Pancreas (tissue), 10 donors: ENCODE measurements around the gene USP44. TPM values are rescaled to one million over a fixed set of nuclear protein-coding genes. Genes with fewer than 3 reads are reported as not detected.
"Not testable (repeated sequence)": the region's sequence is repeated elsewhere in the genome, so short reads cannot be mapped to it uniquely, and the experiment has no call there.

Source experiments
- ATAC-seq, 4 donors: fragments of 200-7000 bp; cut with Tn5 transposase; one replicate each; pipeline versions ENCODE4 v1.8.0 to v1.9.1; 2020; ENCODE audit warnings: mild to moderate bottlenecking in 4 of 4, moderate library complexity in 4 of 4
- DNase-seq, 6 donors: peaks; one replicate each; pipeline ENCODE4 v3.0.0-alpha.2; 2020
- FAIRE-seq: peaks from 2 replicates; lab custom pipeline; 2012; peaks lifted over from hg19 to GRCh38; lab: Jason Lieb, UNC
- H3K27ac ChIP-seq, 4 donors: fragments of 200-600 bp; sonication (generic); 1 replicate in 3 of 4; 2 replicates in 1 of 4; pipeline versions ENCODE4 v1.5.0 to v1.8.0; 2020
- H3K27me3 ChIP-seq, 4 donors: fragments of 200-600 bp; one replicate each; pipeline ENCODE4 v1.8.0; 2021
- H3K36me3 ChIP-seq, 3 donors: fragments of 200-600 bp; sonication (generic) in 1 of 3; one replicate each; pipeline versions ENCODE4 v1.5.0 to v1.8.0; 2020 to 2021
- H3K4me1 ChIP-seq, 3 donors: fragments of 200-600 bp; one replicate each; pipeline ENCODE4 v1.8.0; 2021
- H3K4me3 ChIP-seq, 4 donors: fragments of 200-600 bp; sonication (generic) in 2 of 4; one replicate each; pipeline versions ENCODE4 v1.5.0 to v1.8.0; 2020 to 2021
- H3K9me3 ChIP-seq, 4 donors: fragments of 200-600 bp; one replicate each; pipeline ENCODE4 v1.8.0; 2021
- WGBS, 2 donors: extraction: QIAGEN DNeasy Blood & Tissue Kit; methylation state at CpG; one replicate each; pipeline ENCODE4 v1.1.7; 2013; 5-methylcytosine and 5-hydroxymethylcytosine counted together
- intact Hi-C, 3 donors: fragments of 100-400 bp; cut with DNase I; formaldehyde crosslinking; loops; one replicate each; pipeline versions ENCODE4 v1.11.1 to v1.14.2; 2022
- polyA plus RNA-seq, 2 donors: library from polyadenylated mRNA; stranded (reverse); fragments of 200-250 nt; gene quantifications; one replicate each; pipeline ENCODE4 v1.2.3, GENCODE V29; 2013
- total RNA-seq, 6 donors: library from RNA; stranded (reverse); fragmentation: NEBNext Ultra II Directional in 4 of 6; extraction: Animal tissue kit (Norgen Biotek cat#: 25700) in 4 of 6; gene quantifications; one replicate each; pipeline versions ENCODE4 v1.2.1 to v1.2.4, GENCODE V29; 2021 to 2023
- TF ChIP-seq, protein P1 (sequence below), 4 donors: fragments of 200-600 bp; sonication (generic) in 3 of 4; IDR thresholded peaks; one replicate each; pipeline versions ENCODE4 v1.5.0 to v1.8.0; 2021; ENCODE audit warnings: antibody characterized with exemption in 4 of 4
- donor health status: healthy with polysubstance abuse.
- donor health status: DM: no; HTN: no; CAD: no; lungs with moderate emphysema.
- donor health status: DM: no; HTN: no; CAD: no.
- donor health status: control.
- donor health status: control.
- donor health status: Bipolar disorder and iron deficiency.
- donor health status: DM: yes; HTN: yes; CAD: no.
- donor health status: DM: no; HTN: no; CAD: no.
- donor health status: DM: no; HTN: no; CAD: no.
- donor health status: DM: yes; HTN: yes; CAD: no.

USP44 gene
- total and polyA plus RNA-seq, 8 donors, result 2.1 to 4.3 (median 2.4) TPM

DNA sequence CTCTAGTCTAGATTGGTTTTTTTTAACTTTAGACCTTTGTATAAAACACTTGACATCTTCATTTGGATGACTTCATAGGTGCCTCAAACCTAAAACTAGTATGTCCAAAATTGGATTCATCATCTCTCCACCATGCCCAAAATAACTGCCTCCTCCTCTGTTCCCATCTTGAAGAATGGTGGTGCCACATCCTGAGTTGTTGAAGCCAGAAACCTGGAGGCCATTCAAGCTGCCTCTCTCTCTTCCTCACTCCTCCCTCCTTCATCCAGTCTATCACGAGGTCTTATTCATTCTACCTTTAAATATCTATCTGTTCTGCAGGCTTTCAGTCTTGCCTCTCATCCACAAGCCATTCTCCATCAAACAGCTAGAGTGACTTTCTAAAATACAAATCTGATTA, 26.5 kb upstream of the USP44 start:
- DNase-seq (no peak), FAIRE-seq (no peak), ATAC-seq (no peak)
- TF ChIP-seq, protein P1, sequence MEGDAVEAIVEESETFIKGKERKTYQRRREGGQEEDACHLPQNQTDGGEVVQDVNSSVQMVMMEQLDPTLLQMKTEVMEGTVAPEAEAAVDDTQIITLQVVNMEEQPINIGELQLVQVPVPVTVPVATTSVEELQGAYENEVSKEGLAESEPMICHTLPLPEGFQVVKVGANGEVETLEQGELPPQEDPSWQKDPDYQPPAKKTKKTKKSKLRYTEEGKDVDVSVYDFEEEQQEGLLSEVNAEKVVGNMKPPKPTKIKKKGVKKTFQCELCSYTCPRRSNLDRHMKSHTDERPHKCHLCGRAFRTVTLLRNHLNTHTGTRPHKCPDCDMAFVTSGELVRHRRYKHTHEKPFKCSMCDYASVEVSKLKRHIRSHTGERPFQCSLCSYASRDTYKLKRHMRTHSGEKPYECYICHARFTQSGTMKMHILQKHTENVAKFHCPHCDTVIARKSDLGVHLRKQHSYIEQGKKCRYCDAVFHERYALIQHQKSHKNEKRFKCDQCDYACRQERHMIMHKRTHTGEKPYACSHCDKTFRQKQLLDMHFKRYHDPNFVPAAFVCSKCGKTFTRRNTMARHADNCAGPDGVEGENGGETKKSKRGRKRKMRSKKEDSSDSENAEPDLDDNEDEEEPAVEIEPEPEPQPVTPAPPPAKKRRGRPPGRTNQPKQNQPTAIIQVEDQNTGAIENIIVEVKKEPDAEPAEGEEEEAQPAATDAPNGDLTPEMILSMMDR (IDR thresholded peaks at IDR 0.05), result no peak
- Histone ChIP-seq H3K4me1 (no peaks in the 10 kb centered on the region), H3K4me3 (no peak overlapping the region), H3K36me3 (no peaks in the 10 kb centered on the region), H3K9me3 (no peaks in the 10 kb centered on the region), H3K27me3 (no peaks in the 10 kb centered on the region), H3K27ac (no peak overlapping the region)
- WGBS, 2 donors, result 76 to 93% methylated on average over 1 of the region's 1 CpG
- intact Hi-C loops, result loop anchor here in 1 of 3 donors (5.0 kb wide), 1 partner anchor 234 kb away; no protein-coding TSS in a partner anchor

DNA sequence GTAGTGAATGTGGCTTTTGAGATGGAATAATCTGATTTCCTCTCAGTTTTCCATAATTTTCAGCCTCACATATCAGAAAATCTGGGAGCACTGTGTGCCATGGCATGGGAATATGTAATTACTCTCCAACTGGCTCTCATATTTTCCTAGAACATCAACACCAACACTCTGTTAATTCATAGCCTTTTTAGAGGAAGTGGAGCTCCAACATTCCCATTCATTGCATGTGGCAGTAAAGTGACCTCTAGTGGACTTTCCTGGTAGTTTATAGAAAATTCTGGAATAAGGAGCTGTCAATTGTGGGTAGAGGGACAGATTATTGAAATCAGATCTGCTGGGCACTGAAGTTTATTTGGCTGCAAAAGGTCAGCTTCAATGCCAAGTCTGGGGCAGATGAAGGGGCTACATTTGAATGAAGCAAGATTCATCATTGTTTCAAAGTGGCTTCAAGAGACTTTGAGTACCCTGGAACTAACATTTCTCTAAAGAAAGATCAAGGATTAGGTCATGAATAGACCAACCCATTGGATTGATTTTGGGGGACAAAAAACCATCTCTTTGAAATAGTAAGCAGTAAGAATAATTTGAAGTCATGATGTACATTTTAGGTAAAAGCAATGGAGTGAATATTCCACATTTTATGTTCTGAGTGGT, 23.6 kb upstream of the USP44 start:
- peak; percentile 29 for FAIRE-seq
- no peak for DNase-seq

DNA sequence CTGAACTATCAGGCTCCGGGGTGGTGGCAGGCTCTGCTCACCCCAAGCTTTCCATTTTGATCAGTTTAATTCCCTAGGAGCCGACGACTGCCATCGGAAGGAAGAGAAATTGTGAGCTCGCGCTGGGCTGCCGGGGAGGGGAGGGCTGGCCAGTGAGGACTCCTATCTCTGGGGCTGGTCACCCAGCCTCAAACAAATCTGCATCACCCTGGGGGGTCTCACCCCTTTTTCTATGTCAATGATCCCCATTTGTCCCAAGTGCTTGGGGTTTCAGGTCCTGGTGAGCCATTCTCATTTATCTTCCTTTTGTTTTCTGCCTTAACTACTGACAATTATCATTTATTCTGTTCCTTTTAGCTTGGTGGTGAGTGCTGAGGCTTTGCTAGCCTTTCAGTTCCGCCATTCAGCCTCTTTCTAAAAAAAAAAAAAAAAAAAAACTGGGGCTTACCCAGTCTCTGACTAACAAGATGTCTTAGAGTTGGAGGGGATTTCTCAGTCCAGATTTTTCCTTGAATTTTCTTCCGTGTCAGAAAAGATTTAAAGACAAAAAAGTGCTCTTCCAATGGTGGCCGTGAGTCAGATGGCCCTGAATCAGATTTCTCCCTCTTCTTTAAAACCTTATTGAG, 22.8 kb upstream of the USP44 start:
- FAIRE-seq, result no peak
- 68 to 78% methylated on average over 10 of the region's 10 CpGs for WGBS, 2 donors
- Histone ChIP-seq H3K9me3 (no peaks in the 10 kb centered on the region), H3K36me3 (no peaks in the 10 kb centered on the region), H3K27ac (no peak overlapping the region), H3K4me3 (no peak overlapping the region), H3K27me3 (no peaks in the 10 kb centered on the region), H3K4me1 (no peaks in the 10 kb centered on the region)
- intact Hi-C loops, result no loop called here
- ATAC-seq, result peak in 1 of 4 donors; percentile 11
- DNase-seq, result no peak
- TF ChIP-seq, protein P1 (IDR thresholded peaks at IDR 0.05), result no peak

More for the DNA sequence above, 23.6 kb upstream of the USP44 start:
- no peaks in the 10 kb centered on the region for H3K27me3 ChIP-seq
- TF ChIP-seq, protein P1 (IDR thresholded peaks at IDR 0.05), result peak; percentile 42 to 63 (median 56)
- H3K4me3 ChIP-seq, result no peak overlapping the region
- H3K4me1 ChIP-seq, result no peaks in the 10 kb centered on the region
- ATAC-seq, result peak; percentile 48 to 95 (median 86)
- intact Hi-C loops, result loop anchor here in 1 of 3 donors (5.0 kb wide), 1 partner anchor 237 kb away; no protein-coding TSS in a partner anchor
- H3K36me3 ChIP-seq, result no peaks in the 10 kb centered on the region
- H3K9me3 ChIP-seq, result no peaks in the 10 kb centered on the region
- no peak overlapping the region for H3K27ac ChIP-seq

DNA sequence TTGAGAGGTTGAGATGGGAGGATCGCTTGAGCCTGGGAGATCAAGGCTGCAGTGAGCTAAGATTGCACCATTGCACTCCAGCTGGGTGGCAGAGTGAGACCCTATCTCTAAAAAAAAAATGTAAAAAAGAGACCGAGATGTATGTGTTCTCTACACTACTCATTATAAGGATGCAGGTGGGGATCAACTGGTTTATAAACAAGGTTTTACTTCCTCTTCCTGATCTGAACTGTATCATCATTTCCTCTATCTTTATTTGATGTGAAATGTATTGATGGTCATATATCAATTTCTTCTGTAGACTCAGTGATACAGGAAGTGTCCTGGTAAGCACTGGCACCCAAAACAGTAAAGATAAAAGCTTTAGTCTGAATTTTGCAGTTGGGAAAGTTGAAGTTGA, 20.1 kb upstream of the USP44 start:
- no peaks in the 10 kb centered on the region for H3K36me3 ChIP-seq
- no peaks in the 10 kb centered on the region for H3K27me3 ChIP-seq
- DNase-seq (no peak), FAIRE-seq (no peak), ATAC-seq (no peak)
- intact Hi-C loops, result no loop called here
- WGBS, 2 donors, result 88 to 89% methylated on average over 2 of the region's 2 CpGs
- H3K27ac ChIP-seq, result no peak overlapping the region
- TF ChIP-seq, protein P1 (IDR thresholded peaks at IDR 0.05), result no peak
- H3K9me3 ChIP-seq, result no peaks in the 10 kb centered on the region
- no peaks in the 10 kb centered on the region for H3K4me1 ChIP-seq
- H3K4me3 ChIP-seq, result no peak overlapping the region

DNA sequence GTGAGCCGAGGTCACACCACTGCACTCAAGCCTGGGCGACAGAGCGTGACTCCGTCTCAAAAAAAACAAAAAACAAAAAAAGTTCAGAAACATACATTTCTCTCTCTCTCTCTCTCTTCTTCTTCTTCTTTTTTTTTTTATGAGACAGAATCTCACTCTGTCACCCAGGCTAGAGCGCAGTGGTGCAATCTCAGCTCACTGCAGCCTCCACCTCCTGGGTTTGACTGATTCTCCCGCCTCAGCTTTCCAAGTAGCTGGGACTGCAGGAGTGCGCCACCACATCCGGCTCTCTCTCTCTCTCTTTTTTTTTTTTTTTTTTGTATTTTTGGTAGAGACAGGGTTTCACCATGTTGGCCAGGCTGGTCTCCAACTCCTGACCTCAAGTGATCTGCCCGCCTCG, 16.8 kb upstream of the USP44 start:
- H3K27me3 ChIP-seq, FAIRE-seq, intact Hi-C loops, H3K36me3 ChIP-seq, H3K4me3 ChIP-seq, H3K27ac ChIP-seq, ATAC-seq, DNase-seq, H3K4me1 ChIP-seq, H3K9me3 ChIP-seq: not testable (repeated sequence)
- 94 to 96% methylated on average over 9 to 10 of the region's 10 CpGs for WGBS, 2 donors
